ENCODE measurements around the gene HS3ST4.

DNA sequence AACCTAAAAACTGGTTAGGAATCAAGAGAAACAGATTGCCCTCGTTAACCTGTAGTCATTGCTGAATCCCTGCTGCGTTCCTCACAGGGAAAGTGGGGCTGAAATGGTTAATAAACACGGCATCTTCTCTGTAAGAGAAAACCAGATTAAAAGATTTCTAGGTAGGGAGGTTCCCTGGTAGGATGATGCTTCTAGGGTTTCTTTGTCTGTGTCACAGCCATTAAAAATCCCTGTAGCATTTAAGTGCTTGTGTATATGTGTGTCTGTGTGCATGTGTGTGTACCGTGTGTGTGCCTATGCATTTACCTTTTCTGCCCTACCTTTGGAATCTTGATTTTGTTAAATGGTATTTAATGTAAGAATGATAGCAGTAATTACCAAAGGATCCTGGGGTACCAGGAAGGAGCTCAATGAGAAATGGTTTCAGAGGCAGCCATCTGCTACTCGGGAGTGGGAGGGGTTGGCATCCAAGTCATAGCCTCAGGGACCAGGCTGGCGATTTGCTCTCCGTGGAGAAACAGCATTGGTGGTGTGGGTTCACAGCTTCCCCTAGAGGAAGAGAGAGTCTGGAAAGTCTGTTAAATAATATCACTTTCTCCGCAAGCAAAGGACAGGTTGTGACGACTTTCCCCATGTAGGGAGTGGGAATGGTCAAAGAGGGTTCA is 177.1 kb downstream of the HS3ST4 start:
- TF ChIP-seq, protein P1, sequence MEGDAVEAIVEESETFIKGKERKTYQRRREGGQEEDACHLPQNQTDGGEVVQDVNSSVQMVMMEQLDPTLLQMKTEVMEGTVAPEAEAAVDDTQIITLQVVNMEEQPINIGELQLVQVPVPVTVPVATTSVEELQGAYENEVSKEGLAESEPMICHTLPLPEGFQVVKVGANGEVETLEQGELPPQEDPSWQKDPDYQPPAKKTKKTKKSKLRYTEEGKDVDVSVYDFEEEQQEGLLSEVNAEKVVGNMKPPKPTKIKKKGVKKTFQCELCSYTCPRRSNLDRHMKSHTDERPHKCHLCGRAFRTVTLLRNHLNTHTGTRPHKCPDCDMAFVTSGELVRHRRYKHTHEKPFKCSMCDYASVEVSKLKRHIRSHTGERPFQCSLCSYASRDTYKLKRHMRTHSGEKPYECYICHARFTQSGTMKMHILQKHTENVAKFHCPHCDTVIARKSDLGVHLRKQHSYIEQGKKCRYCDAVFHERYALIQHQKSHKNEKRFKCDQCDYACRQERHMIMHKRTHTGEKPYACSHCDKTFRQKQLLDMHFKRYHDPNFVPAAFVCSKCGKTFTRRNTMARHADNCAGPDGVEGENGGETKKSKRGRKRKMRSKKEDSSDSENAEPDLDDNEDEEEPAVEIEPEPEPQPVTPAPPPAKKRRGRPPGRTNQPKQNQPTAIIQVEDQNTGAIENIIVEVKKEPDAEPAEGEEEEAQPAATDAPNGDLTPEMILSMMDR (IDR thresholded peaks at IDR 0.05): no peak
- no peak for TF ChIP-seq POLR2A (IDR thresholded peaks at IDR 0.05)
- no peak for TF ChIP-seq EP300 (IDR thresholded peaks at IDR 0.05)

All from tibial nerve (tissue), 4 donors.